K562 (cell line): ENCODE measurements around the gene GNB2. TPM values are rescaled to one million over a fixed set of nuclear protein-coding genes. Genes with fewer than 3 reads are reported as not detected.

ENCODE experiments used
- ARID4B ChIP-seq: sonication (generic); formaldehyde crosslinking; IDR thresholded peaks from 2 replicates; pipeline ENCODE4 v1.8.0; 2022; ENCODE audit warnings: mild to moderate bottlenecking, missing genetic modification reagents
- CREM ChIP-seq: IDR thresholded peaks from 2 replicates; pipeline ENCODE4 v1.6.1; 2014; ENCODE audit warnings: antibody characterized with exemption, low read depth
- DACH1 ChIP-seq: fragments of 450-650 bp; IDR thresholded peaks from 2 replicates; pipeline ENCODE4 v1.6.1; 2018; ENCODE audit not compliant: partially characterized antibody
- ESRRA ChIP-seq: fragments of 450-650 bp; IDR thresholded peaks from 2 replicates; pipeline ENCODE4 v1.6.1; 2014; ENCODE audit warnings: low read depth, mild to moderate bottlenecking, moderate library complexity, borderline replicate concordance
- POLR2A ChIP-seq: fragments of 450-650 bp; conservative IDR thresholded peaks from 2 replicates; pipeline ENCODE4 v1.6.1; 2016
- TRIM25 ChIP-seq: fragments of 450-650 bp; IDR thresholded peaks from 2 replicates; pipeline ENCODE4 v1.7.0; 2016; ENCODE audit warnings: borderline replicate concordance
- ZNF609 ChIP-seq: sonication (generic); formaldehyde crosslinking; IDR thresholded peaks from 2 replicates; pipeline ENCODE4 v1.8.1; 2023; ENCODE audit warnings: missing genetic modification reagents, mild to moderate bottlenecking, borderline replicate concordance
- polyA plus RNA-seq, 8 experiments: library from polyadenylated mRNA; depleted of rRNA in 4 of 8; stranded (reverse) in 5 of 8; unstranded in 3 of 8; fragments of >200 nt; fragmentation: Nextera tagmentation in 2 of 8; fragmentation: Illumina TruSeq in 1 of 8; extraction: Ambion mirVana in 2 of 8; extraction: Trizol in 1 of 8; gene quantifications; 2 replicates each; pipeline versions ENCODE4 v1.2.1 to v1.2.3, GENCODE V29; 2011 to 2014; ENCODE audit warnings: inconsistent platforms in 1 of 8, missing spikeins in 1 of 8
- total RNA-seq, 7 experiments: library from RNA; depleted of rRNA in 6 of 7; stranded (reverse); fragments of >200 nt in 6 of 7; fragmentation: Illumina TruSeq in 2 of 7; extraction: Trizol in 2 of 7; gene quantifications; 2 replicates each; pipeline versions ENCODE4 v1.2.1 to v1.2.3, GENCODE V29; 2011 to 2021; ENCODE audit warnings: low replicate concordance in 1 of 7

Gene GNB2
- total and polyA plus RNA-seq, 9 of the 15 experiments (the other 6 are each of a cell fraction or from before 2014, with no cell fraction given) = 0.65 to 320 (median 104) TPM

GRCh38 chr7:100629117-100629716, 44.3 kb upstream of the GNB2 start (continued):
- TF ChIP-seq CREM = 0 out of 2 replicates have a peak, but pooled peaks have one; percentile 26
- TF ChIP-seq DACH1 = peak; percentile 40
- no peak for TF ChIP-seq POLR2A
- TF ChIP-seq ZNF609 = no peak
- peak; percentile 37; the same call in 1 of the 2 replicates for TF ChIP-seq ESRRA
- TF ChIP-seq TRIM25 = no peak
- TF ChIP-seq ARID4B = 0 out of 2 replicates have a peak, but pooled peaks have one; percentile 44
